Measurements from ENCODE around the gene DSC1.

DSC1 gene

DNA sequence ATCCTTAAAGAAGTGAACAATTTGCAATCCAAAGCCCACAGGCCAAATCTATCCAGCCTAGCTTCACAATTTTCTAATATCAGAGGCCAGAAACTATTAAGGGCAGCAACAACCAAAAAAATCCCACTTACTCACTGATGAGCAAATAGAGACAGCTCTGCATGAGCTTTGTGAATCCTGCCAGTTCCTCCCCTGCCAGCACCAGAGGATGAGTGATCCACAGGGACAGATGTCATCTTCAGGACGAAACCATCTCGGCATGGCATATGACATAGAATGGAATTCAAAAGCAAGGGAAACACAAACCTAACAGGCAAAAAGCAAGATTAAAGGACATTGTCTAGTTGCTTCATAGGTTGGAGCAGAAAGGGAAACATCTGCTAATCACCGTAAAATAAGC lies 58.2 kb downstream of the DSC1 start:
- no peak for DNase-seq (ENCODE audit: low read depth)
- no peak overlapping the region for H3K4me3 ChIP-seq (ENCODE audit: low read depth, low read length)
- TF ChIP-seq, protein P1, sequence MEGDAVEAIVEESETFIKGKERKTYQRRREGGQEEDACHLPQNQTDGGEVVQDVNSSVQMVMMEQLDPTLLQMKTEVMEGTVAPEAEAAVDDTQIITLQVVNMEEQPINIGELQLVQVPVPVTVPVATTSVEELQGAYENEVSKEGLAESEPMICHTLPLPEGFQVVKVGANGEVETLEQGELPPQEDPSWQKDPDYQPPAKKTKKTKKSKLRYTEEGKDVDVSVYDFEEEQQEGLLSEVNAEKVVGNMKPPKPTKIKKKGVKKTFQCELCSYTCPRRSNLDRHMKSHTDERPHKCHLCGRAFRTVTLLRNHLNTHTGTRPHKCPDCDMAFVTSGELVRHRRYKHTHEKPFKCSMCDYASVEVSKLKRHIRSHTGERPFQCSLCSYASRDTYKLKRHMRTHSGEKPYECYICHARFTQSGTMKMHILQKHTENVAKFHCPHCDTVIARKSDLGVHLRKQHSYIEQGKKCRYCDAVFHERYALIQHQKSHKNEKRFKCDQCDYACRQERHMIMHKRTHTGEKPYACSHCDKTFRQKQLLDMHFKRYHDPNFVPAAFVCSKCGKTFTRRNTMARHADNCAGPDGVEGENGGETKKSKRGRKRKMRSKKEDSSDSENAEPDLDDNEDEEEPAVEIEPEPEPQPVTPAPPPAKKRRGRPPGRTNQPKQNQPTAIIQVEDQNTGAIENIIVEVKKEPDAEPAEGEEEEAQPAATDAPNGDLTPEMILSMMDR (IDR thresholded peaks at IDR 0.05; ENCODE audit: control insufficient read depth, extremely low read depth, insufficient read depth): no peak

DNA sequence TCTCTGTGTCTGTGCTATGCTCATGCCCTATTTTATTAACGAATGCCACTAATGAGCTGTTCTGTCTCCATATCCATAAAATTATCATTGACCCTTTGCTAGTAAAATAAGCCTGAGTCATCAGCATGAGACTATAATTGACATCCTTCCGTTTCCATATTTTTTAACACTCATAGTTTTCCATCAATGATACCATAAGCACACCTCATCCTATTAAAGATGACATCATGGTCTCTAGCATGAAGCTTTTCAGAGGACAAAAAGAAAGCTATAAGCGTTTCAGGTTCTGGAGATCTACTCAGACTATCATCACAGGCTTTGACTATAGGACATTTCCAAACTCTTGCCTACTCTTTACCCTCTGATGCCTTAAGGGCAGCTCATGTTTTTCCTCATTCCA lies 59.2 kb downstream of the DSC1 start:
- DNase-seq (ENCODE audit: low read depth): no peak
- TF ChIP-seq, protein P1 (IDR thresholded peaks at IDR 0.05; ENCODE audit: control insufficient read depth, extremely low read depth, insufficient read depth): no peak
- no peak overlapping the region for H3K4me3 ChIP-seq (ENCODE audit: low read depth, low read length)

DNA sequence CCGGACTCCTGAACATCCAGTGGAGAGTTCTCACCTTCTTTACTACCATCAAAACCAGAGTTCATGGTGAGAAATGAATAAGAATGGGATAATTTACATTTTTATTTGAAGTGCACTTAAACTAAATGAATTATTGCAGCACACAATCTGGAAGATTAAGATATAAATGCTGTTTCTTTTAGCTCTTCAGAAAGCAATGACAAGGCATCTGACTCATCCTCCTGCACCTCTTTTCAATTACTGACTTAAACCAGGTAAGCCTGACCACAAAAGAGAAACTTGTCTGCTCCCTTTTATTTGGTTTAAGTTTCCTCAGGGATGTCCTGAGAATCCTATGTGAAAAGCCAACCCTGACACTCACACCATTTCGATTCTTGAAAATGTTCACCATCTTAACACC lies 59.7 kb downstream of the DSC1 start:
- no peak for DNase-seq (ENCODE audit: low read depth)
- peak overlapping the region; percentile 60; the same call in 1 of the 2 replicates for H3K4me3 ChIP-seq (ENCODE audit: low read depth, low read length)
- TF ChIP-seq, protein P1 (IDR thresholded peaks at IDR 0.05; ENCODE audit: control insufficient read depth, extremely low read depth, insufficient read depth): no peak

DNA sequence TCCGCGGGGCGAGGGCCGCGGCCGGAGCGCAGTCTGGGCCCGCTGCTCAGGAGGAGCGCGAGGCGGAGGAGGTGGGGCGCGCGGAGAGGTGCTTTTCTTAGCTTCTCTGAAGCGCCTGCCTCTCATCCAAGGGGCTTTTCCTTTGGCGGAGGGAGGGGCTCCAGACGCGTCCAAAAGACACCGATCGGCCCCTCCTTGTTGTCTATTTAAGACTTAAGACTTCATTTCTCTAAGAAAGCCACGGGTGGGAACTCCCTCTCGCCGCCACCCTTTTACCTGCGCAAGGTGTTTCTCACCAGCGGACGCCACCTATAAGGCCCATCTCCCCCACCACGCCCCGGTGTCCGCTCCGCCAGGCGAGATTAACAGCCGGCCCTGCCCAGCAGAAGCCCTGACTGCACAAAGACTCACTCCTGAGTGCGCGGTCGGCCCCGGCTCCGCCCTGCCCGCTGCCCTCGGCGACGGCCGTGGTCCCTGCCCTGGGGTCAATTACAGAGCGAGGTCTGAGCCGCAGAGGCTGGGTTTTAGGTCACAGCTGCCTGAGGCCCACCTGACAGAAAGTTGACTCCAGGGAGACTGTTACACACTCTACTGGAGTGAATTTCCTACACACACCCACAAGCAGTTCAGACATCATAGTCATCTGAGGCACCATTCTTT lies 60.5 kb downstream of the DSC1 start, which contains the start of gene DSC2:
DSC2 (minus strand) TSS at position 397 of the 660 bp plus-strand sequence. CDS start 450 bp downstream, outside the sequence.
- TF ChIP-seq, protein P1 (IDR thresholded peaks at IDR 0.05; ENCODE audit: control insufficient read depth, extremely low read depth, insufficient read depth): no peak
- H3K4me3 ChIP-seq (ENCODE audit: low read depth, low read length): peak within 1 kb of the TSS; percentile 60
- DNase-seq (ENCODE audit: low read depth): no peak

DNA sequence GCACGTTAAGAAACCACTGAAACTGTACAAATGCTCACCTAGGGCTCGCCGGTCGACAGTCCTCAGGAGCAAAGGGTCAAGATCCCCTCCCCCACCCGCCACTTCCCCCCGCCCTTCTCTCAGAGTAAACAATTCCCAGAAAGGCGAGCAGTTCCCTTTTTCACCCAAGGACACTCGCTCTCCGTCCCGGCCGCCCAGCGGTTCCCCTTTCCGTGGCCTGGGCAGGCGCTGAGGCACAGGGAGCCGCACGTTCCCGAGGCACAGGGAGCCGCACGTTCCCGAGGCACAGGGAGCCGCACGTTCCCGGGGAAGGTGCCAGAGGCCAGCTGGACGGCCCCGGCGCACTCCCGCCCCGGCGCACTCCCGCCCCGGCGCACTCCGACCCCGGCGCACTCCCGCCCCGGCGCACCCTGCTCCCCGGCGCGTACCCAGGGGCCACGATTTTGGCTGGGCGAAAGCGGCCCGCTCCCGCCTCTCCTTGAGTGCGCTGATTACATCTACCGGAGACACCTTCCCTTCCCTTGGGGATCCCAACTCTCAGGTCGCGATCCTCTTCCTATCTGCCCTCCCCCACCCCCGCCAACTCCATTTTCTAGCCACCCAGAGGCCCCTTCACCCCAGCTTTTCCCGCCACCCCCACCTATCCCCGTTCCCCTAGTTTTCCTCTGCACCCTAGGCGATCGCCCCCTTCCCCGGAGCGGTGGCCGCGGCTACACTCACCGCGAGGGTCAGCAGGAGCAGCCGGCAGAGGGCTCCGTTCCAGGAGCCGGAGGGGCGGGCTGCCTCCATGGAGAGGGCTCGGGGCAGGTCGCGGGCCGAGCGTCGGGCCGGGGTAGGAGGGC lies 61.3 kb downstream of the DSC1 start:
- peak; percentile 28 for DNase-seq (ENCODE audit: low read depth)
- H3K4me3 ChIP-seq (ENCODE audit: low read depth, low read length): peak overlapping the region; percentile 60
- TF ChIP-seq, protein P1 (IDR thresholded peaks at IDR 0.05; ENCODE audit: control insufficient read depth, extremely low read depth, insufficient read depth): peak; percentile 37

DNA sequence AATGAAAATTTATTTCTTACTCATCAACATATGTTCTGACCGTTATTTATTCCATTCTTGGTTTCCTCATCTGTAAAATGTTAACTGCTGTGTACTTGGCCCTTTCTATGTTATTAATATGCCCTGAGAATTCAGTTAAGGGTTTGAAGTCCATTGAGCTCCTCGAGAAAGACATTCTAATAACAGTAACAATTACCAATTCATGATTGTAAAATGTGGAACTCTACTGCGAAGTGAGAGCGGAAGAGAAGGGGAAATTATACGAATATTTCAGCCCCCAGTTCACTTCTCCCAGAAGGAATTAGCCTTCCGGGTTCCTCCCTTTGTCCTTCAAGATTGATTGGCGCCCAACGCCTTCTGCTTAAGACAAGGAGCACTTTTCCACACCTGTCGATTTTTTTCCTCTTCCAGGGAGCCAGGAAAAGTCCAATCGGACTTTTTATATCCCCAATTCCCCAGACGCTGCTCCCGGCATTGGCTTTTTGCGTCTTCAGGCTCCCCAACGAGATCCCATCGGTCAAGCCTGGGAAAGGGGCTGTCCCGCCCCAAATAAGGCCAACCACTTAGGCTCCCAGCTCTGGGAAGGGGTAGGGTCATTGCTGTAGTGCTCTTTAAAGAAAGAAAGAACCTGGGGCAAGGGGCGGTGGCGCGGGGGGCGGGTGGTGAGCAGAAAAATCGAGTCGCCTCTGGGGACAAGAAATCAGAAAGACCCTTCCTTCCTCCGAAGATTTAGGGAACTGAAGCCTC lies 62.0 kb downstream of the DSC1 start:
- TF ChIP-seq, protein P1 (IDR thresholded peaks at IDR 0.05; ENCODE audit: control insufficient read depth, extremely low read depth, insufficient read depth): no peak
- peak overlapping the region; percentile 60 for H3K4me3 ChIP-seq (ENCODE audit: low read depth, low read length)
- no peak for DNase-seq (ENCODE audit: low read depth)
